UCSD-AML1 (cell line): Measurements from ENCODE around the gene FCMR.

Source experiments
- DNase-seq: peaks from one replicate; lab custom pipeline; 2025; ENCODE audit not compliant: unreplicated experiment; lab: John Stamatoyannopoulos, UW

FCMR gene

GRCh38 chr1:206903687-206904086 is 18.1 kb downstream of the FCMR start:
- DNase-seq, result no peak

GRCh38 chr1:206902702-206903101 is 19.0 kb downstream of the FCMR start:
- DNase-seq, result no peak

- DNase-seq, result no peak
Observed at GRCh38 chr1:206901944-206902343, 19.8 kb downstream of the FCMR start.

GRCh38 chr1:206900149-206900548 is 21.6 kb downstream of the FCMR start:
- DNase-seq, result no peak

GRCh38 chr1:206899717-206900116 is 22.0 kb downstream of the FCMR start:
- DNase-seq, result no peak

GRCh38 chr1:206898915-206899431 is 22.8 kb downstream of the FCMR start:
- no peak for DNase-seq

- DNase-seq, result no peak
Observed at GRCh38 chr1:206898089-206898914, 23.4 kb downstream of the FCMR start.

GRCh38 chr1:206897175-206897574 is 24.6 kb downstream of the FCMR start, which contains the start of gene IL24:
Gene IL24, plus strand, starts transcription at chr1:206897443. Its CDS starts 390 bp downstream, at chr1:206897833.
- DNase-seq, result no peak

- DNase-seq, result no peak
Observed at GRCh38 chr1:206896261-206896660, 25.5 kb downstream of the FCMR start.

GRCh38 chr1:206895837-206896242 is 25.9 kb downstream of the FCMR start:
- no peak for DNase-seq

- DNase-seq, result no peak
Observed at GRCh38 chr1:206895325-206895724, 26.4 kb downstream of the FCMR start.

- DNase-seq, result no peak
Observed at GRCh38 chr1:206893380-206893779, 28.4 kb downstream of the FCMR start.

GRCh38 chr1:206892351-206892984 is 29.3 kb downstream of the FCMR start:
- DNase-seq, result no peak

GRCh38 chr1:206891412-206891811 is 30.3 kb downstream of the FCMR start:
- DNase-seq, result no peak

- no peak for DNase-seq
Observed at GRCh38 chr1:206890125-206891060, 31.3 kb downstream of the FCMR start.

GRCh38 chr1:206887701-206888100 is 34.0 kb downstream of the FCMR start:
- no peak for DNase-seq

- DNase-seq, result no peak
Observed at GRCh38 chr1:206886831-206887230, 34.9 kb downstream of the FCMR start.

- DNase-seq, result no peak
Observed at GRCh38 chr1:206885341-206886060, 36.2 kb downstream of the FCMR start.

GRCh38 chr1:206883876-206884275 is 37.9 kb downstream of the FCMR start:
- DNase-seq, result no peak

GRCh38 chr1:206883160-206883559 is 38.6 kb downstream of the FCMR start:
- DNase-seq, result no peak
